OCI-LY3 (cell line): ENCODE data around the gene ZNF70.

Experiments
- H2AFZ ChIP-seq: fragments of 200-600, 300-600 bp; shearing (Covaris generic); 2 replicates; pipeline ENCODE4 v1.6.0; 2014; ENCODE audit warnings: antibody characterized with exemption, low read depth, low read length
- H3K27ac ChIP-seq: fragments of 200-600, 300-600 bp; sonication (generic); 2 replicates; pipeline ENCODE4 v1.5.1; 2014; ENCODE audit warnings: mild to moderate bottlenecking, low read length, moderate library complexity, mixed read lengths
- H3K27me3 ChIP-seq: fragments of 200-600, 300-600 bp; sonication (generic); 2 replicates; pipeline ENCODE4 v1.6.1; 2014; ENCODE audit warnings: low read depth, low read length, mixed read lengths
- H3K36me3 ChIP-seq: fragments of 200-600, 300-600 bp; sonication (generic); replicated peaks from 2 replicates; pipeline ENCODE3; 2014; ENCODE audit warnings: low read depth, low read length, mixed read lengths
- H3K4me1 ChIP-seq: fragments of 300-600, 200-600 bp; sonication (generic); 2 replicates; pipeline ENCODE4 v1.6.1; 2014; ENCODE audit warnings: low read length, mixed read lengths
- H3K4me2 ChIP-seq: fragments of 200-600, 300-600 bp; sonication (generic); 2 replicates; pipeline ENCODE4 v1.6.1; 2014; ENCODE audit warnings: low read length, mixed read lengths
- H3K4me3 ChIP-seq: fragments of 300-600, 200-600 bp; sonication (generic); 2 replicates; pipeline ENCODE4 v1.5.1; 2014; ENCODE audit warnings: antibody characterized with exemption, mild to moderate bottlenecking, low read length, moderate library complexity
- H3K79me2 ChIP-seq: fragments of 300-600, 200-600 bp; shearing (Covaris generic); 2 replicates; pipeline ENCODE4 v1.6.1; 2014; ENCODE audit warnings: mild to moderate bottlenecking, low read length, mixed read lengths
- H3K9ac ChIP-seq: fragments of 300-600, 200-600 bp; shearing (Covaris generic); 2 replicates; pipeline ENCODE4 v1.6.0; 2014; ENCODE audit warnings: mild to moderate bottlenecking, low read length, moderate library complexity
- H3K9me3 ChIP-seq: fragments of 200-600, 300-600 bp; shearing (Covaris generic); 2 replicates; pipeline ENCODE4 v1.6.1; 2014; ENCODE audit warnings: low read length, mixed read lengths; ENCODE audit not compliant: insufficient read depth
- H4K20me1 ChIP-seq: fragments of 200-600, 300-600 bp; sonication (generic); 2 replicates; pipeline ENCODE4 v1.6.1; 2016; ENCODE audit warnings: low read length, mixed read lengths; ENCODE audit not compliant: insufficient read depth
- CTCF ChIP-seq: fragments of 200-600, 300-600 bp; sonication (generic); IDR thresholded peaks from 2 replicates; pipeline ENCODE4 v1.5.1; 2014; ENCODE audit warnings: antibody characterized with exemption, low read length, low read depth
- EZH2phosphoT487 ChIP-seq: fragments of 200-600 bp; shearing (Covaris generic); IDR thresholded peaks from 2 replicates; pipeline ENCODE4 v1.6.1; 2018; ENCODE audit warnings: antibody characterized with exemption, mixed run types, low read depth

The ZNF70 gene

GRCh38 chr22:23764899-23765881, 14.3 kb upstream of the ZNF70 start:
- H3K4me2 ChIP-seq: no peak overlapping the region
- H3K4me3 ChIP-seq: no peak overlapping the region
- H3K9ac ChIP-seq: no peak overlapping the region

GRCh38 chr22:23763954-23764353, 13.0 kb upstream of the ZNF70 start:
- TF ChIP-seq CTCF (no peak), EZH2phosphoT487 (no peak)
- H3K27me3 ChIP-seq: no peaks in the 10 kb centered on the region
- H3K9me3 ChIP-seq: no peaks in the 10 kb centered on the region
- no peak overlapping the region for H3K27ac ChIP-seq
- no peak overlapping the region for H3K4me3 ChIP-seq
- no peak overlapping the region for H2AFZ ChIP-seq
- H3K79me2 ChIP-seq: peaks cover 27% of the 10 kb centered on the region
- H3K9ac ChIP-seq: no peak overlapping the region
- H3K4me1 ChIP-seq: peaks cover 13% of the 10 kb centered on the region
- peaks cover 27% of the 10 kb centered on the region for H3K36me3 ChIP-seq
- H4K20me1 ChIP-seq: peaks cover 12% of the 10 kb centered on the region
- no peak overlapping the region for H3K4me2 ChIP-seq

More at GRCh38 chr22:23764899-23765881, 14.3 kb upstream of the ZNF70 start:
- H3K27me3 ChIP-seq: no peaks in the 10 kb centered on the region
- H3K9me3 ChIP-seq: no peaks in the 10 kb centered on the region
- peaks cover 27% of the 10 kb centered on the region for H3K79me2 ChIP-seq
- peaks cover 27% of the 10 kb centered on the region for H3K36me3 ChIP-seq
- TF ChIP-seq EZH2phosphoT487 (no peak), CTCF (no peak)
- H3K27ac ChIP-seq: no peak overlapping the region
- H2AFZ ChIP-seq: no peak overlapping the region
- peaks cover 23% of the 10 kb centered on the region for H3K4me1 ChIP-seq
- peaks cover 12% of the 10 kb centered on the region for H4K20me1 ChIP-seq

DNA sequence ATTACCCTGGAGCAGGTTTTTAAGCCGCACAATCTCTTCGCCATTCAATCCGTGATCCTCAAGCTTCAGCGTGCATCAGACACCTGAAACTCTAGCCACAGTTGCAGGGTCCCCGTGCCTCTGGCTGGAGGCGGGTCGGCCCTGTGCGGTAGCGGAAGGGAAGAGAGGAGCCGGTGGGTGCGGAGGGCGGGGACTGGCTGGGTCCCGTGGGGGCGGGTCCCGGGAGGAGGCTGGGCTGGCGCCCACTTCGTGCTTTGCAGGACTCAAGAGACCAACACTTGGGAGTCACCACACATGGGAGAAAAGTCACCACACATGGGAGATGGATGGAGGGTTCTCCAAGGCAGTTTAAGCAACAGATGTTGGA, 12.7 kb upstream of the ZNF70 start:
- no peaks in the 10 kb centered on the region for H3K9me3 ChIP-seq
- H2AFZ ChIP-seq: no peak overlapping the region
- H4K20me1 ChIP-seq: peaks cover 12% of the 10 kb centered on the region
- H3K27me3 ChIP-seq: no peaks in the 10 kb centered on the region
- H3K27ac ChIP-seq: no peak overlapping the region
- peaks cover 9% of the 10 kb centered on the region for H3K4me1 ChIP-seq
- no peak for TF ChIP-seq EZH2phosphoT487
- TF ChIP-seq CTCF: no peak
- H3K4me2 ChIP-seq: no peak overlapping the region
- H3K79me2 ChIP-seq: peaks cover 27% of the 10 kb centered on the region
- H3K36me3 ChIP-seq: peaks cover 27% of the 10 kb centered on the region
- no peak overlapping the region for H3K4me3 ChIP-seq
- H3K9ac ChIP-seq: no peak overlapping the region

DNA sequence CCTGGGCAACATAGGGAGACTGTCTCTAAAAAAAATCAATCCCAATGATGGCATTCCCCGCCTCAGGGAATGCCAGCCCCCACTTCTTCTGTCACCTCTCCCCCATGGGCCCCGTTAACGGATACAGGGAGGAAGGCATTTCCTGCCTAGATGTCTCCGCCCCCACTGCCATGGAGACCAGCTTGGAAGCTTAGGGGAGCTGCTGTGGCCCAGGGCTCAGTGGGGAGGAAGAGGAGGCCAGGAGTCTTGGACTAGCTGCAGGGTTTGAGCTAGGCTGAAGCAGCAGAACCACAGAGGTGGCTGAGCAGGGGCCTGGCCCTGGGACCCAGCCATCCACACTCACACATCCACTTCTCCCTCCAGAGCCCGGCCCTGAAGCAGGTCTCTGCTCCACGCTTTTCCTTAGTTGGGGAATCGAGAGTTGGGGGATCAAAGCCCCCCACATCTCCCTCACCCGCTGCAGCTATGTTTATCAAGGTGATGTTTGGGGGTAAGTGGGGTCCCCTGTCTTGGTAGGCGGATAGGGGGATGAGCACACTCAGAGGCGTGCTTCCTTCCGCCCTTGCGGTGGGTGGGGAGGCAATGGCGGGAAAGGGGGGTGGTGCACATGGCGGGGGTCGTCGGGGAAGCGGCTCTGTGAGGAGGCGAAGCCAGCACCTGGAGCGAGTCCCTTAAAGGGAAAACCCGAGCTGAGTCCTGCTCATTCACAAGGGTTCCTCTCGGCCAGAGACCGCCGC, 12.1 kb upstream of the ZNF70 start, which contains the start of gene C22orf15:
Gene C22orf15, plus strand, starts transcription at position 149 of the 737 bp plus-strand sequence. Its CDS starts 317 bp downstream, at position 466.
- H3K79me2 ChIP-seq: peaks cover 25% of the 10 kb centered on the region
- peaks cover 4% of the 10 kb centered on the region for H3K4me1 ChIP-seq
- H3K27ac ChIP-seq: no peak within 1 kb of the TSS
- H3K9me3 ChIP-seq: no peaks in the 10 kb centered on the region
- TF ChIP-seq CTCF: no peak
- no peak for TF ChIP-seq EZH2phosphoT487
- peaks cover 12% of the 10 kb centered on the region for H4K20me1 ChIP-seq
- H2AFZ ChIP-seq: no peak within 1 kb of the TSS
- H3K9ac ChIP-seq: no peak within 1 kb of the TSS
- no peak within 1 kb of the TSS for H3K4me2 ChIP-seq
- H3K27me3 ChIP-seq: no peaks in the 10 kb centered on the region
- H3K4me3 ChIP-seq: no peak within 1 kb of the TSS
- peaks cover 27% of the 10 kb centered on the region for H3K36me3 ChIP-seq
